ENCODE data around the gene PLCXD1.

DNA sequence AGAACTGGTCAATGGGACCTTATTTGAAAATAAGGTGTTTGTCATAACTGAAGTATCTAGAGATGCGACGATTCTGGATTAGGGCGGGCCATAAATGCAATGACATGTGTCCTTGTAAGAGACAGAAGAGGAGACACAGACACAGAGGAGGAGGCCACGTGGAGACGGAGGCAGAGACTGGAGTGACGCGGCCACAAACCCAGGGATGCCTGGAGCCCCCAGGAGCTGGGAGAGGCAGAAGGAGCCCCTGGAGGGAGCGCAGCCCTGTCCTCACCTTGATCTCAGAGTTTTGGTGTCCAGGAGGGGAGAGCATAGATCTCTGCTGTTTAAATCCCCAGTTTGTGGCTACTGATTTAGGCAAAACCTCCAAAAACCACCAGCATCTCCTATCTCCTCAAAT is 32.4 kb downstream of the PLCXD1 start:
- TF ChIP-seq CTCF (IDR thresholded peaks at IDR 0.05): no peak
- TF ChIP-seq EP300 (IDR thresholded peaks at IDR 0.05): no peak
- no peak for TF ChIP-seq POLR2AphosphoS5 (IDR thresholded peaks at IDR 0.05)
- no peak for TF ChIP-seq POLR2A (IDR thresholded peaks at IDR 0.05; ENCODE audit: low read depth)
